Esophagus squamous epithelium (tissue), 4 donors: ENCODE results near the gene PIGU.

ENCODE experiments used
- CTCF ChIP-seq, 6 experiments: fragments of 450-650 bp in 4 of 6; fragments of 200-600 bp in 2 of 6; sonication (generic) in 2 of 6; IDR thresholded peaks; one replicate each; pipeline ENCODE4 v1.5.1; 2016 to 2019; ENCODE audit warnings: antibody characterized with exemption in 6 of 6, mild to moderate bottlenecking in 4 of 6, moderate library complexity in 4 of 6
- POLR2A ChIP-seq, 4 donors: fragments of 450-650 bp; IDR thresholded peaks; one replicate each; pipeline ENCODE4 v1.6.1; 2017; ENCODE audit warnings: antibody characterized with exemption in 4 of 4, mild to moderate bottlenecking in 4 of 4, moderate library complexity in 3 of 4

- TF ChIP-seq CTCF (IDR thresholded peaks at IDR 0.05) (no peak), POLR2A (IDR thresholded peaks at IDR 0.05) (no peak)
Measured at GRCh38 chr20:34543463-34544056, 133.3 kb downstream of the PIGU start.
